Smooth muscle cell (in vitro differentiated cells): ENCODE measurements around the gene CIRBP. TPM values are rescaled to one million over a fixed set of nuclear protein-coding genes. Genes with fewer than 3 reads are reported as not detected.

ENCODE experiments used
- DNase-seq: peaks from one replicate; lab custom pipeline; 2025; ENCODE audit not compliant: unreplicated experiment; lab: John Stamatoyannopoulos, UW
- H2AFZ ChIP-seq: fragments of 200-600 bp; sonication (generic); 2 replicates; pipeline ENCODE4 v1.6.0; 2016; ENCODE audit warnings: antibody characterized with exemption, low read depth, mild to moderate bottlenecking
- H3F3A ChIP-seq: fragments of 200-600 bp; sonication (generic); 2 replicates; pipeline ENCODE4 v1.6.0; 2017; ENCODE audit warnings: antibody characterized with exemption, low read depth
- H3K27ac ChIP-seq: fragments of 200-600 bp; sonication (generic); 2 replicates; pipeline ENCODE4 v1.5.1; 2016; ENCODE audit warnings: low read depth, mild to moderate bottlenecking
- H3K27me3 ChIP-seq: fragments of 200-600 bp; sonication (generic); 2 replicates; pipeline ENCODE4 v1.6.1; 2016; ENCODE audit warnings: low read depth, mild to moderate bottlenecking
- H3K36me3 ChIP-seq: fragments of 200-600 bp; sonication (generic); 2 replicates; pipeline ENCODE4 v1.5.1; 2016; ENCODE audit warnings: low read depth
- H3K4me1 ChIP-seq: fragments of 200-600 bp; sonication (generic); 2 replicates; pipeline ENCODE4 v1.5.1; 2016; ENCODE audit warnings: low read depth
- H3K4me2 ChIP-seq: fragments of 200-600 bp; sonication (generic); 2 replicates; pipeline ENCODE4 v1.6.0; 2016; ENCODE audit warnings: mild to moderate bottlenecking
- H3K4me3 ChIP-seq: fragments of 200-600 bp; sonication (generic); 2 replicates; pipeline ENCODE4 v1.5.1; 2016; ENCODE audit warnings: mild to moderate bottlenecking
- H3K79me2 ChIP-seq: fragments of 200-600 bp; sonication (generic); 2 replicates; pipeline ENCODE4 v1.6.0; 2016; ENCODE audit warnings: low read depth, mild to moderate bottlenecking
- H3K9ac ChIP-seq: fragments of 200-600 bp; sonication (generic); 2 replicates; pipeline ENCODE4 v1.6.0; 2016; ENCODE audit warnings: low read depth
- H3K9me3 ChIP-seq: fragments of 200-600 bp; sonication (generic); replicated peaks from 2 replicates; pipeline ENCODE4 v1.5.1; 2016; ENCODE audit warnings: low read depth
- H4K20me1 ChIP-seq: fragments of 200-600 bp; sonication (generic); 2 replicates; pipeline ENCODE4 v1.6.0; 2016; ENCODE audit warnings: low read depth
- WGBS: methylation state at CpG from one replicate; pipeline ENCODE4 v1.1.7; 2016; ENCODE audit warnings: low lambda C conversion rate; 5-methylcytosine and 5-hydroxymethylcytosine counted together
- polyA plus RNA-seq: library from polyadenylated mRNA; unstranded; fragments of >200 nt; fragmentation: Nextera tagmentation; extraction: Ambion mirVana; gene quantifications from 2 replicates; pipeline ENCODE4 v1.2.1, GENCODE V29; 2016
- total RNA-seq: library from RNA; depleted of rRNA; stranded (reverse); fragments of >200 nt; gene quantifications from 2 replicates; pipeline ENCODE4 v1.2.3, GENCODE V29; 2014
- TF ChIP-seq, protein P1 (sequence below): fragments of 200-600 bp; sonication (generic); IDR thresholded peaks from 2 replicates; pipeline ENCODE4 v1.5.1; 2017; ENCODE audit warnings: borderline replicate concordance, mild to moderate bottlenecking, antibody characterized with exemption; ENCODE audit not compliant: insufficient read depth, poor library complexity, severe bottlenecking

Gene CIRBP
- total and polyA plus RNA-seq, 2 experiments from 2014 or later = 122 to 215 TPM

DNA sequence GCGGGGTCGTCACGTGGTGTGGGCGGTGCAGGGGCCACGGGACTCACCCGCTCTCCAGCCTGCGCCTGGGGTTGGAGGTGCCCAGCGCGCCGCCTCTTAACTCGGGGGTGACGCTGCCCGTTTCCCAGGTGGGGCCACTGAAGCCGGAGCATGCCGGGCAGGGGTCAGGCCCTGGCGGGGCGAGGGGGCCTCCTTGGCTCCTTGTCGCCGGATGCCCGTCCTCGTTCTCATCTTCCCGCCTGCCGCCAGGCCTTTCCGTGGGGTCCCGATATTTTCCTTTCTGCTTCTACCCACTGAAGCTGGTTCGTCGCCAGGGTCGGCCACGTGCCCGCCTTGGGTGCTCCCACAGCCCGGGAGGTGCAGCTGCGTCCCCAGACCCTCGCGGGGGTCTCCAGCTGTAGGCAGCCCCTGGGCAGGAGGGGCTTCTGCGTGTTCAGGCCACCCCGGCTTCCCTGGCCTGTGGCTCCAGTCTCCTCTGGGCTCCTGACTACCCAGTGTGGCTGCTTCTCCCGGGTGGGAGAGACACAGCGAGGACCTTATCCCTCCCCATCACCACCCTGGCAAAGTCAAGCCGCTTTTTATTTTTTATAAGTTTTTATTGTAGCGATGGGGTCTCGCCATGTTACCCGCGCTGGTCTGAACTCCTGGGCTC lies 7.0 kb downstream of the CIRBP start:
- Histone ChIP-seq H3K9me3 (no peaks in the 10 kb centered on the region), H3F3A (peaks cover 33% of the 10 kb centered on the region), H3K4me2 (peak overlapping the region; percentile 99), H2AFZ (peak overlapping the region; percentile 42), H3K4me1 (peaks cover 23% of the 10 kb centered on the region), H4K20me1 (peaks cover 41% of the 10 kb centered on the region), H3K36me3 (peaks cover 8% of the 10 kb centered on the region), H3K9ac (peak overlapping the region; percentile 88), H3K4me3 (peak overlapping the region; percentile 69), H3K27me3 (no peaks in the 10 kb centered on the region), H3K79me2 (peaks cover 52% of the 10 kb centered on the region), H3K27ac (peak overlapping the region; percentile 96)
- TF ChIP-seq, protein P1, sequence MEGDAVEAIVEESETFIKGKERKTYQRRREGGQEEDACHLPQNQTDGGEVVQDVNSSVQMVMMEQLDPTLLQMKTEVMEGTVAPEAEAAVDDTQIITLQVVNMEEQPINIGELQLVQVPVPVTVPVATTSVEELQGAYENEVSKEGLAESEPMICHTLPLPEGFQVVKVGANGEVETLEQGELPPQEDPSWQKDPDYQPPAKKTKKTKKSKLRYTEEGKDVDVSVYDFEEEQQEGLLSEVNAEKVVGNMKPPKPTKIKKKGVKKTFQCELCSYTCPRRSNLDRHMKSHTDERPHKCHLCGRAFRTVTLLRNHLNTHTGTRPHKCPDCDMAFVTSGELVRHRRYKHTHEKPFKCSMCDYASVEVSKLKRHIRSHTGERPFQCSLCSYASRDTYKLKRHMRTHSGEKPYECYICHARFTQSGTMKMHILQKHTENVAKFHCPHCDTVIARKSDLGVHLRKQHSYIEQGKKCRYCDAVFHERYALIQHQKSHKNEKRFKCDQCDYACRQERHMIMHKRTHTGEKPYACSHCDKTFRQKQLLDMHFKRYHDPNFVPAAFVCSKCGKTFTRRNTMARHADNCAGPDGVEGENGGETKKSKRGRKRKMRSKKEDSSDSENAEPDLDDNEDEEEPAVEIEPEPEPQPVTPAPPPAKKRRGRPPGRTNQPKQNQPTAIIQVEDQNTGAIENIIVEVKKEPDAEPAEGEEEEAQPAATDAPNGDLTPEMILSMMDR = no peak
- no peak for DNase-seq
- WGBS = 23% methylated on average over 30 of the region's 43 CpGs

DNA sequence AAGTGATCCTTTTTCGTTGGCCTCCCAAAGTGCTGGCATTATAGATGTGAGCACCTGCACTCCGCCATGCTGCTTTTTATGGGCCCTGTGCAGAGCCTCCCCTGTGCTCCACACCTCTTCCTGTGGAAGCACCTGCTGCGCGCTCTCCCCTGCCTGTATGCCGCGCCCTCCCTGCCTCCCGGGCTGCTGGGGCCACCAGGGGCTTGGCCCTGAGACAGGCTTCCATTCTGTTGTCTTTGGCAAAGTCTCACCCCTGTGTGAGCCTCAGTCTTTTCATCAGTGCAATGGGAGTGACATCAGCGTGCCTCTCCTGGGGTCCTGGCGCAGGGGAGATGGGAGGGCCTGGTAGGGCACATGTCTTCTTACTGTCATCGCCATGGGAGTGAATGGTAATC lies 7.5 kb downstream of the CIRBP start:
- peak overlapping the region; percentile 88 for H3K9ac ChIP-seq
- H3K27me3 ChIP-seq = no peaks in the 10 kb centered on the region
- peak overlapping the region; percentile 99 for H3K4me2 ChIP-seq
- H3K79me2 ChIP-seq = peaks cover 47% of the 10 kb centered on the region
- WGBS = 85% methylated on average over 10 of the region's 10 CpGs
- peak overlapping the region; percentile 96 for H3K27ac ChIP-seq
- TF ChIP-seq, protein P1 = no peak
- no peaks in the 10 kb centered on the region for H3K9me3 ChIP-seq
- no peak overlapping the region for H2AFZ ChIP-seq
- peaks cover 36% of the 10 kb centered on the region for H4K20me1 ChIP-seq
- peaks cover 19% of the 10 kb centered on the region for H3K4me1 ChIP-seq
- DNase-seq = no peak
- H3K4me3 ChIP-seq = peak overlapping the region; percentile 69
- H3F3A ChIP-seq = peaks cover 30% of the 10 kb centered on the region
- peaks cover 8% of the 10 kb centered on the region for H3K36me3 ChIP-seq

DNA sequence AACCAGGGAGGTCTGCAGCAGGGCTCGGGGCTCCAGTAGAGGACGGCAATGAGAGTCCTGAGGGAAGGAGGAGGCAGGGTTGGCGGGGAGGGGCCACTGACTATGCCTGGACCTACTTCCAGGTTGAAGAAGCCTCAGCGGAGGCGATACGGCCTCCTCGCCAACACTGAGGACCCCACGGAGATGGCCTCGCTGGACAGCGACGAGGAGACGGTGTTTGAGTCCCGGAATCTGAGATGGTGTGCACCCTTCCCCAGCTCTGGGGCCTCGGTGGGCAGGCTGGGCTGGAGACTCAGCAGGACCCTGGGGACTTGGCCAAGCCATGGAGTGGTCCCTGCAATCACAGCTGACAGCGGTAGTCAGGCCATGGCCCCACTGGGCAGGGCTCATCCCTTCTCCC lies 7.9 kb downstream of the CIRBP start:
- H3K27me3 ChIP-seq = no peaks in the 10 kb centered on the region
- H2AFZ ChIP-seq = no peak overlapping the region
- peaks cover 19% of the 10 kb centered on the region for H3K4me1 ChIP-seq
- H3K79me2 ChIP-seq = peaks cover 43% of the 10 kb centered on the region
- no peak overlapping the region for H3K4me3 ChIP-seq
- H3K4me2 ChIP-seq = peak overlapping the region; percentile 99
- H3K9ac ChIP-seq = no peak overlapping the region
- no peaks in the 10 kb centered on the region for H3K9me3 ChIP-seq
- H4K20me1 ChIP-seq = peaks cover 31% of the 10 kb centered on the region
- H3F3A ChIP-seq = peaks cover 30% of the 10 kb centered on the region
- no peak overlapping the region for H3K27ac ChIP-seq
- DNase-seq = no peak
- 96% methylated on average over 15 of the region's 15 CpGs for WGBS
- TF ChIP-seq, protein P1 = no peak
- peaks cover 8% of the 10 kb centered on the region for H3K36me3 ChIP-seq

DNA sequence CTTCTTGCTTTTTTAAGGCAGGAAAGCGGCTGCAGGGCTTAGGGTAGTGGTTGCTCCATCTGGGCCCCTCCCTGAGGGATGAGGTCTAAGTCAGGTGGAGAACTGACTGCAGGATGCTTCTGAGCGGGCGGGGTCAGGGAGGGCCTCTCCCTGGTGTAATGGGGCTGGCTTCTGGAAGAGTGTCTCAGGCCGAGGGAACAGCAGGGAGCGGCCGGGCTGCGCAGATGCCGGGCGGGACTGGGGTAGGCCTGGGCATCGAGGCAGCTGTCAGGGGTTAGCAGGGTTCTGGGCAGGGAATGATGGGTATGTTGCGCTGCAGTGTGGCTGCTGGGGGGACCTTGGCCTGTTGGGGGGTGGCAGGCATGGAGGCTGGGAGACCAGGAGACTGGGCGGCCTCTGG lies 8.9 kb downstream of the CIRBP start:
- 91% methylated on average over 12 of the region's 12 CpGs for WGBS
- H3K36me3 ChIP-seq = no peaks in the 10 kb centered on the region
- H3K79me2 ChIP-seq = peaks cover 33% of the 10 kb centered on the region
- H3K4me1 ChIP-seq = peaks cover 19% of the 10 kb centered on the region
- H3K4me2 ChIP-seq = no peak overlapping the region
- no peaks in the 10 kb centered on the region for H3K27me3 ChIP-seq
- H3K4me3 ChIP-seq = no peak overlapping the region
- DNase-seq = no peak
- H3K27ac ChIP-seq = no peak overlapping the region
- no peak overlapping the region for H2AFZ ChIP-seq
- no peaks in the 10 kb centered on the region for H3K9me3 ChIP-seq
- TF ChIP-seq, protein P1 = no peak
- H3K9ac ChIP-seq = no peak overlapping the region
- H3F3A ChIP-seq = peaks cover 20% of the 10 kb centered on the region
- peaks cover 21% of the 10 kb centered on the region for H4K20me1 ChIP-seq
